DND-41 (cell line): ENCODE data around the gene LRRC46.

Experiments
- EZH2 ChIP-seq: IDR thresholded peaks from 3 replicates; pipeline ENCODE4 v1.6.1; 2012; ENCODE audit warnings: borderline replicate concordance, low read depth, mild to moderate bottlenecking, moderate library complexity, low read length, inconsistent platforms; ENCODE audit not compliant: severe bottlenecking
- TF ChIP-seq, protein P1 (sequence below): IDR thresholded peaks from 2 replicates; pipeline ENCODE4 v1.5.1; 2012; ENCODE audit warnings: borderline replicate concordance, low read length, moderate library complexity, mild to moderate bottlenecking; ENCODE audit not compliant: poor library complexity, severe bottlenecking; ENCODE audit errors: extremely low read depth

DNA sequence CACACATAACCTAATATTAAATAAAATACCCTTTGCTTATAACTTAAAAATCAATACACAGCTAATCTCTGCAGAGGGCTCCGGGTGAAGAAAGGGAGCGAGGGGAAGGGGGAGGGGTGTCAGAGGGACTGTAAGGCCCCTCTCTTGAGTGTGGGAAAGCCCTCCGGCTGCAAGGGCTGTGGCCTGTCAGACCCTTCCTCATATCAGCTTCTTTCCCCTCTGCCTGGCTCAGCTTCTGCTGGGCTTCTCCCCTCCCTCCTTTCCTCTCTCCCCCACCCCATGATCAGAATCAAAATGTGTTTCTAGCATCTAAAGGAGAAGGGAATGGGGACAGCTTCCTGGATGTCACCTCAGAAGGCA lies 14.2 kb downstream of the LRRC46 start:
- TF ChIP-seq, protein P1, sequence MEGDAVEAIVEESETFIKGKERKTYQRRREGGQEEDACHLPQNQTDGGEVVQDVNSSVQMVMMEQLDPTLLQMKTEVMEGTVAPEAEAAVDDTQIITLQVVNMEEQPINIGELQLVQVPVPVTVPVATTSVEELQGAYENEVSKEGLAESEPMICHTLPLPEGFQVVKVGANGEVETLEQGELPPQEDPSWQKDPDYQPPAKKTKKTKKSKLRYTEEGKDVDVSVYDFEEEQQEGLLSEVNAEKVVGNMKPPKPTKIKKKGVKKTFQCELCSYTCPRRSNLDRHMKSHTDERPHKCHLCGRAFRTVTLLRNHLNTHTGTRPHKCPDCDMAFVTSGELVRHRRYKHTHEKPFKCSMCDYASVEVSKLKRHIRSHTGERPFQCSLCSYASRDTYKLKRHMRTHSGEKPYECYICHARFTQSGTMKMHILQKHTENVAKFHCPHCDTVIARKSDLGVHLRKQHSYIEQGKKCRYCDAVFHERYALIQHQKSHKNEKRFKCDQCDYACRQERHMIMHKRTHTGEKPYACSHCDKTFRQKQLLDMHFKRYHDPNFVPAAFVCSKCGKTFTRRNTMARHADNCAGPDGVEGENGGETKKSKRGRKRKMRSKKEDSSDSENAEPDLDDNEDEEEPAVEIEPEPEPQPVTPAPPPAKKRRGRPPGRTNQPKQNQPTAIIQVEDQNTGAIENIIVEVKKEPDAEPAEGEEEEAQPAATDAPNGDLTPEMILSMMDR: no peak
- TF ChIP-seq EZH2: no peak
